IMR-90 (cell line): ENCODE data around the gene SH3RF3.

Source experiments
- BHLHE40 ChIP-seq: fragments of 150-350 bp; IDR thresholded peaks from 2 replicates; pipeline ENCODE4 v1.6.1; 2016; ENCODE audit warnings: mild to moderate bottlenecking, low read depth, low read length
- TF ChIP-seq, protein P1 (sequence below): conservative IDR thresholded peaks from 2 replicates; pipeline ENCODE4 v1.5.1; 2012; ENCODE audit warnings: mild to moderate bottlenecking, low read depth, low read length, improper control_type of control experiment

- TF ChIP-seq BHLHE40: no peak
- TF ChIP-seq, protein P1, sequence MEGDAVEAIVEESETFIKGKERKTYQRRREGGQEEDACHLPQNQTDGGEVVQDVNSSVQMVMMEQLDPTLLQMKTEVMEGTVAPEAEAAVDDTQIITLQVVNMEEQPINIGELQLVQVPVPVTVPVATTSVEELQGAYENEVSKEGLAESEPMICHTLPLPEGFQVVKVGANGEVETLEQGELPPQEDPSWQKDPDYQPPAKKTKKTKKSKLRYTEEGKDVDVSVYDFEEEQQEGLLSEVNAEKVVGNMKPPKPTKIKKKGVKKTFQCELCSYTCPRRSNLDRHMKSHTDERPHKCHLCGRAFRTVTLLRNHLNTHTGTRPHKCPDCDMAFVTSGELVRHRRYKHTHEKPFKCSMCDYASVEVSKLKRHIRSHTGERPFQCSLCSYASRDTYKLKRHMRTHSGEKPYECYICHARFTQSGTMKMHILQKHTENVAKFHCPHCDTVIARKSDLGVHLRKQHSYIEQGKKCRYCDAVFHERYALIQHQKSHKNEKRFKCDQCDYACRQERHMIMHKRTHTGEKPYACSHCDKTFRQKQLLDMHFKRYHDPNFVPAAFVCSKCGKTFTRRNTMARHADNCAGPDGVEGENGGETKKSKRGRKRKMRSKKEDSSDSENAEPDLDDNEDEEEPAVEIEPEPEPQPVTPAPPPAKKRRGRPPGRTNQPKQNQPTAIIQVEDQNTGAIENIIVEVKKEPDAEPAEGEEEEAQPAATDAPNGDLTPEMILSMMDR: no peak
Measured at GRCh38 chr2:109203246-109204011, 74.4 kb downstream of the SH3RF3 start.
